GM21737 (cell line): Measurements from ENCODE around the gene IFIT3.

Experiments used
- ATAC-seq: cut with Tn5 transposase; IDR thresholded peaks from one replicate; pipeline ENCODE4 v1.9.1; 2021; ENCODE audit warnings: mild to moderate bottlenecking, moderate library complexity; ENCODE audit not compliant: unreplicated experiment

Gene IFIT3

DNA sequence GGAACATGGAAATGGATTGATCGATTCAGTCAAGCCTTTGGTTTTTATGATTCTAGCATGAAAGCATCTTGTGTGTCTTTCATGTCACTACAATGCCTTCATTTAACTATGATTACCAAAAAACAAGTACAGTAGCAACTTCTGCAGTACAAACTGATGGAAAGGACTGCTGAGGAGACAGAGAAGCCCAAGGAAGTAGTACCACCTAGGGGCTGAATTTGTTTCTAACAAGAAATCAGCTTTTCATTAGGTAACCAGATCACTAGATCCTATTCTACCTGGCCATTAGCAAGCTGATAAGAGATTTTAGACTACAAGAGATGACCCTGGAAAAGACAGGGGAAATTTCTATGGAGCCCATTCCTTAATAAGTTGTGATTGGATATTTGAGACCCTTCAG, 61.5 kb downstream of the IFIT3 start:
- ATAC-seq, result no peak
